ENCODE measurements around the gene METTL14. TPM values are rescaled to one million over a fixed set of nuclear protein-coding genes. Genes with fewer than 3 reads are reported as not detected.

Gene METTL14
- total RNA-seq, 2 donors from 2014 or later: 44.2 to 59.9 TPM

DNA sequence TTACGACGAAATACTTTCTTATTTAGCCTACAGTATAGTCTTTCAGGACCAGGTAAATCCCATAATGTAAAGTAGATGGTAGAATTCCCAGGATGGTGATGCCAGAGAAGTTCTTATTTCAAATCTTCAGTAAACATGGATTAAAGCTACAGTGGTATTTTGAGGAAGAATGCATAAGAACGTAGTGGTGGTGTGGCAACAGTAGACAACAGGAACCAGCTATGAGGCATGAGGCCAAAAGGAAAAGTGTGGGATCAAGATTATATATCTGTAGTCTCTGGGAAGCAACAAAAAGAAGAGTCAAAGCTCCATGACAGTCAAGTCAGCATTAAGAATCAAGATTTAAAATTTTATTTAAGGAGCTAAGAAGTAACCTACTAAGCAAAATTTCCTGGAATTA is 60.2 kb downstream of the METTL14 start:
- no peaks in the 10 kb centered on the region for H3K9me3 Mint-ChIP-seq
- H3K4me3 Mint-ChIP-seq: no peak overlapping the region
- H3K4me1 Mint-ChIP-seq: no peaks in the 10 kb centered on the region
- H3K27ac Mint-ChIP-seq: no peak overlapping the region
- no peaks in the 10 kb centered on the region for H3K27me3 Mint-ChIP-seq
- H3K36me3 Mint-ChIP-seq (ENCODE audit: low read depth): peaks cover 77% of the 10 kb centered on the region
- no peak for ATAC-seq (replicated peaks)

DNA sequence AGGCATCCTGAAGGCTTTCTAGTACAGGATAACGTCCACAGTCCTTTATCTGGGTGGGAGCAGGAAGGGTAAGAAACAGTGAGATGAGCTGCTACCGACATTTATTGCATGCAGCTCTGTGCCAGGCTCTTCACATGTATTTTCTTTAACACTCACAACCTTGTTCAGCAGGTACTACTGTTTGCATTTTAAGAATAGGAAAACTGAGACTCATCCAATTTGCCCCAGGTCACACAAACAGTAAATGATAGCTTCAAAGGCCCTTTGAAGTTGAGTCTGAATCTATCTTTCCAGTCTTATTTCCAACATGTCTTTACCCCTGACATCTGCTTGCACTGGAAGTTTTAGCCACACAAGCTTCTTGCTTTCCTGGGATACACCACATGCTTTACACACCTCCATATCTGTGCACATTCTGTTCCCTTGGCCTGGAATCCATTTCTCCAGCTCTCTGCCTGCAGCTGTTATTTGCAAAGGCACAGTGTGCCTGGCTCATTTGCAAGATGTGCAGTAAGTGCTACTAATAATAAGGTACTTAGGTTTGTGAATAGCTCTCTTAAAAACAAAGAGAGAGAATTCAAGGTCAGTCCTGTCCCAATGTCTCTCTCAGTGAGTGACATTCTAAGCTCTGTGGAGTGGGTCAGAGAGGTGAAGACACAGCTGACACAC is 61.2 kb downstream of the METTL14 start:
- Mint-ChIP-seq H3K36me3 (ENCODE audit: low read depth) (peaks cover 75% of the 10 kb centered on the region), H3K27me3 (no peaks in the 10 kb centered on the region), H3K4me3 (no peak overlapping the region), H3K27ac (no peak overlapping the region), H3K4me1 (no peaks in the 10 kb centered on the region), H3K9me3 (no peaks in the 10 kb centered on the region)
- ATAC-seq (replicated peaks): no peak

DNA sequence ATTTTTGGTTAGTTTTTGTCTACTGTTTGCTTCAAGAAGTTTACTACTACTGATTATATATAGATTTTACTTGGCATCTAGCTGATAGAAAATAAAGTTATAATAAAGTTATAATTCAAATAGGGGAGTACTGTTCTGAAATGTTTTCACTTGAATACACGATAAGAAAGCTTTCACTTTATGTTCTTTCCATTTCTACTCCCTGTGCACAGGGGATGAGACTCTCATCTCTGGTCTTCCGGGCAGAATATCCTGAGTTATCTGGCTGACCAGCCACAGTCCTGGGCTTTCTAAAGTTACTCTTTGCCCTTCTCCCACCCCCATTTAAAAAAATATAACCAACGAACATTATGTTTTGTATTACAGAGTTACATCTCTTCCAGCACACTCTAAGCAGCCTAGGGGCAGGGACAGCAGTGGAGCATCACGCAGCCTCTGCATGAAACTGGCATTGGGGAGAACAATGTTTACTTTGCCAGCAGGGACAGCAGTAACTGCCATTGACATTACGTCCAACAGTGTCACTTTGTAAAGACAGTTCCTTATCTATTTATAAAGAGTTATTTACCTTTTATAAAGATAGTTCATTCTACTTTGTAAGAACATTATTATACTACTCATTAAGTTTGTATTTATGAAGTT is 64.3 kb downstream of the METTL14 start:
- peaks cover 76% of the 10 kb centered on the region for H3K36me3 Mint-ChIP-seq (ENCODE audit: low read depth)
- no peak overlapping the region for H3K27ac Mint-ChIP-seq
- H3K9me3 Mint-ChIP-seq: no peaks in the 10 kb centered on the region
- no peaks in the 10 kb centered on the region for H3K4me1 Mint-ChIP-seq
- H3K27me3 Mint-ChIP-seq: no peaks in the 10 kb centered on the region
- no peak overlapping the region for H3K4me3 Mint-ChIP-seq
- no peak for ATAC-seq (replicated peaks)

DNA sequence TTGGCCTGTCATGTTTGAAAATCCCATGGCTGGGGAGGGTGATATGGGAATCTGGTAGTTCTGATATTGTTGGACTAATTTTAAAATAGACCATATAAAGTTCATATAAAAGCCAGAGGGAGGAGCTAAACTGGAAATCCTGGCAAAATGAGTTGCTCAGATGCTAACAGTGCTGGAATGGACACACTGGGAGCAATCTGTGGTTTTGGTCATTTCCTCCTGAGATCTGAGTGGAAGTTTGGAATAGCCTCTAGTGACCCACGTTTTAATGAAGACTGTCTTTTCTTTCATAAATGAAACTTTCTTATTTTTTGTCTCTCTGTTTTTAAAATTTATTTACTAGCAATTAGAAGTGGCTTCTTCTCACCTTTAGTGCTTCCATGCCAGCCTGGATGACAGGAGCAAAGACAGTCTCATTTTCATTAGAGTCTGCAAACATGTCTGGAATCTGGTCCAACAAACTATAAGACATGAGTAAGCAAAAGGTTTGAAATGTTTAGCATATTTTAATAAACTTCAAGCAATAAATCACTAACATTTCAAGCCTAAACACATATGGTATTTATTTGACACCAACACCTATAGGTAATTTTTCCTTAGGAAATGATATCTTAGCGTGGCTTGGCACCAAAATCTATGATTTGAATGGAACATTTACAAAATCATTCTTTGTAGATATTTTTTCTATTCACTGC is 66.6 kb downstream of the METTL14 start:
- Mint-ChIP-seq H3K36me3 (ENCODE audit: low read depth) (peaks cover 76% of the 10 kb centered on the region), H3K27me3 (no peaks in the 10 kb centered on the region), H3K27ac (no peak overlapping the region), H3K4me1 (no peaks in the 10 kb centered on the region), H3K9me3 (no peaks in the 10 kb centered on the region), H3K4me3 (no peak overlapping the region)
- no peak for ATAC-seq (replicated peaks)

DNA sequence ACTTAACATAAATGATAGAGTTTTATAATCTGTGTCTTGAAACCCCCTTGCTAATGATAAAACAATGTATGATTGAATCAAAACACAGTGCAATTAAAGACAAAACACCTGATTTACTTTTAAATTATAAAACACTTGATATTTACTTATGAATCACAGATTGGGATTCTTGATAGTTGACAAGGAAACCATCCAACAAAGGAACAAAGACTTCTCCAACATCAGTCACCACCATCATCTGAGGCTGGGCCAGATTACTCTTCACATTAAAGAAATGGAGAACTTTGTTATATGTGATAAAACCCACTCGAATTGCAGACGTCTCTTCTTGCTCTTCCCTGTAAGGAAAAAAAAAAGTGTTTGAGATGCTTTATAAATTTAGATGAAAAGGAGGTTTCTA is 67.4 kb downstream of the METTL14 start:
- no peak for ATAC-seq (replicated peaks)
- H3K4me3 Mint-ChIP-seq: no peak overlapping the region
- no peaks in the 10 kb centered on the region for H3K9me3 Mint-ChIP-seq
- no peaks in the 10 kb centered on the region for H3K4me1 Mint-ChIP-seq
- H3K36me3 Mint-ChIP-seq (ENCODE audit: low read depth): peaks cover 81% of the 10 kb centered on the region
- no peak overlapping the region for H3K27ac Mint-ChIP-seq
- no peaks in the 10 kb centered on the region for H3K27me3 Mint-ChIP-seq

DNA sequence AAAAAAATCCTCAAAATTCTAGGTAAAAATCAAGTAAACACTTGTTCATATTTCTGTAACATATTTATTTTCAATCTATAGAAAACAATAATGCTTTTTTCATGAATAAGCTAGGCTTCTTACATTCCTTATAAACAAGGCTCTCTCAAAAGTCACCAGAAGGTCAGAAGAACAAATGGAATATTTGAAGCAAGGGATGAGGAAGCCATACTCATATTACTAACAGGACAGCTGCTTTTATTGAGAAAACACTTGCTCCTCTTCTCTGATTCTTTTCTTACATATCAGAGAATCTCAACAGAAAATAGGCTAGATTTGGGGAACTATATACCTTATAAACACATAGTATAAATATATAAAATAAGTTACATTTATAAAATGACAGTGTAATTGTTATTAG is 67.9 kb downstream of the METTL14 start:
- Mint-ChIP-seq H3K27me3 (no peaks in the 10 kb centered on the region), H3K4me1 (no peaks in the 10 kb centered on the region), H3K27ac (peak overlapping the region; percentile 24), H3K4me3 (no peak overlapping the region), H3K9me3 (no peaks in the 10 kb centered on the region), H3K36me3 (ENCODE audit: low read depth) (peaks cover 82% of the 10 kb centered on the region)
- ATAC-seq (replicated peaks): no peak

DNA sequence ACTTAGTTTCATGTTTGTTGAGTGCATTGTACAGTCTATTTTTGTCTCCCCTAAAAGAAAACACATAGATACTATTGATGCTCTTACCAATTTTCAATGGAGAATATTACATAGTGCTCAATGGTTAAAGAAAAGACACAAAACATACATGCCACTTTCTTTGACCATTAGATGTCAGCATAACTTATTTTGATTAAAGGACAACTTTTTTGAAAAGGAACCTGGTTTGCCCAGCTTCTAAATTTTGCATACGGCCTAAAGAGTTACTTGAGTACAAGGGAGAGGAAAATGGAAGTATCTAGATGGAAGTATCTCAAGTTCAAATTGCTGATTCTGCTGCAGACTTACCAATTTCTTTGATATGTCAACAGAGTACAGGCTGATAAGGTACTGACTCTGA is 68.5 kb downstream of the METTL14 start:
- ATAC-seq (replicated peaks): no peak
- Mint-ChIP-seq H3K36me3 (ENCODE audit: low read depth) (peaks cover 85% of the 10 kb centered on the region), H3K27me3 (no peaks in the 10 kb centered on the region), H3K9me3 (no peaks in the 10 kb centered on the region), H3K27ac (no peak overlapping the region), H3K4me1 (no peaks in the 10 kb centered on the region), H3K4me3 (no peak overlapping the region)

DNA sequence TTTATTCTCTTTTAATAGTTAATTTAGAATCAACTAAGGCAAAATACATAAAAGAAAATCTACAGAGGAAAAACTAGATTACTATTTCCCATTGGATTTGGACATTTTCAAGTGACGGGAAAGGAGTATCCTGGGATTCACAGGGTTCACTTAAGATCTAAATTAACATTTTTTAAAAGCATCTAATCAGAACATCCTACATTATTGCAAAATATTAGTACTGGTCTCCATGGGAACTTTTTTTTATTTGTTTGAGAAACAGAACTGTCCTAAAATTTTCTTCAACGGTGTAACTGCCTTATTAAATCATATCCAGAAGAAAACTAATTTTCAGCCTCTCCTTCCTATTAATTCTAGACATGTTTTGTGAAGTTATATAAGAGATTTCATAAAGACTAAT is 69.7 kb downstream of the METTL14 start:
- Mint-ChIP-seq H3K27me3 (no peaks in the 10 kb centered on the region), H3K4me3 (no peak overlapping the region), H3K27ac (no peak overlapping the region), H3K9me3 (no peaks in the 10 kb centered on the region), H3K36me3 (ENCODE audit: low read depth) (peaks cover 92% of the 10 kb centered on the region), H3K4me1 (no peaks in the 10 kb centered on the region)
- no peak for ATAC-seq (replicated peaks)

DNA sequence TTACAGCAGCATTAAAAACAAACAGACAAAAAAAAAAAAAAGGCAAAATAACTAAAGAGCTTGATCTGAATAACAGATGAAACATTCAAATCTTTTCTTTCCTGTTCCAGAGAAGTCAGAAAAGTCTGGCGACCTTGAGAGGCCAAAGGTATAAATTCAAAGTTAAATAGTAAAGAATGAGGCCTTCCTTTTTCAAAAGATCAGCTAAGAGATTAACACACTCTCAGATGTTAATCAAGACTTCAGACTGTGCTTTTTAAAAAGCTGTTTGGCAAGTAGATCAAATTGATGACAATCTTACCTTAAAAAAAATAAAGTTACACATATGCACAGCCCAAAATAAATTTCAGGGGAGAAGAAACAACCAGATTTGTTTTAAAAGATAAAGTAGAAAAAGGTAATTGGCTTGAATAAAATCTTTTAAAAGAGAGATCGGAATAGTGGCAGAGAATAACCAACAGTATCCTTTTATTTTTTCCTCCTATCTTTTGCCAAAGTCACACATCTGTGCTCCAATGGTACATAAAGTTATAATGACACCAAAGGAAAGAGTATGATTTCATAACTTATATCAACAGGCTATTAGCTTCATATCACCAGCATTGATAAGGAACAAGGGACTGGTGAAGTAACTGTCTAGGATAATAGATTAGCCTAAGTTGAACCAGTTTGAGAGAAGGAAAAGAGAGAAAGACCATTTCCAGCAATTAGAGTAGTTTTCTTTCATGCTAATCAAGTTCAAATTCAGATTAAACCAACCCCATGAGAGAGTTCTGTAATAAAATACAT is 70.4 kb downstream of the METTL14 start:
- ATAC-seq (replicated peaks): no peak
- Mint-ChIP-seq H3K4me3 (no peak overlapping the region), H3K27me3 (no peaks in the 10 kb centered on the region), H3K36me3 (ENCODE audit: low read depth) (peaks cover 94% of the 10 kb centered on the region), H3K9me3 (no peaks in the 10 kb centered on the region), H3K4me1 (no peaks in the 10 kb centered on the region), H3K27ac (no peak overlapping the region)

DNA sequence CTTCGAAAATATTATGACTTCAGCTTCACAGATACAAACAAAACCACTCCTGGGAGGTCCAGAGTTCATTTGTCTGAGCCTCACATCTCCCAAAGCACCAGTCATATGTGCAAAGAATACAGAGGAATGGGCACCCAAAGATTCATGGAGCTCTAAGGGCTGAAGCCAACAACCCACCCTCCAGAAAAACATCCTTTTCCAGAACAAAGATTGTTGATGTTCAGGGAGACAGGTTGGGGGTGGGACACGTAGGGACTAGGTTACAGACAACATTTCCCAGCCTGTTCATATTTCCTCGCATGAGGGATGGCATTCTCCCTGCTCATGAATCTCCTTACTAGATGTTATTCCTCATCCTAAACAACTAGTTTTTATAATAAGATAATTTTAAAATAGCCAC is 71.2 kb downstream of the METTL14 start:
- no peak overlapping the region for H3K4me3 Mint-ChIP-seq
- no peaks in the 10 kb centered on the region for H3K9me3 Mint-ChIP-seq
- ATAC-seq (replicated peaks): no peak
- no peaks in the 10 kb centered on the region for H3K27me3 Mint-ChIP-seq
- H3K4me1 Mint-ChIP-seq: peaks cover 3% of the 10 kb centered on the region
- H3K36me3 Mint-ChIP-seq (ENCODE audit: low read depth): peaks cover 98% of the 10 kb centered on the region
- H3K27ac Mint-ChIP-seq: no peak overlapping the region

DNA sequence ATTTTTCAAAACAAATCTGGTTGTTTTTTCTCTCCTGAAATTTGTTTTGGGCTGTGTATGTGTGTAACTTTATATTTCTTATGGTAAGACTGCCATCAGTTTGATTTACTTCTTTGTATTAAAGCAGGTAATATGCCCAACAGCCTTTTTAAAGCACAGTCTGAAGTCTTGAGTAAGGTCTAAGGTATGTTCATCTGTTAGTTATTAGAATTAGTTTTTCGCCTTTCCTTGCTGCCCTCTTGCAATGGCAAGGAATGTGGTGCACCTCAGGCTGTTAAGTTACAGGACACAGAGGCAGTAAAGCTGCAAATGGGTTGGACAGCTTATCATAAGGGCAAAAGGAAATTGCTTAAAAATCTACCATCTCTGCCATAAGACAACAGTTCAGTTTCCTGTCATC is 71.8 kb downstream of the METTL14 start:
- H3K27ac Mint-ChIP-seq: no peak overlapping the region
- H3K9me3 Mint-ChIP-seq: no peaks in the 10 kb centered on the region

DNA sequence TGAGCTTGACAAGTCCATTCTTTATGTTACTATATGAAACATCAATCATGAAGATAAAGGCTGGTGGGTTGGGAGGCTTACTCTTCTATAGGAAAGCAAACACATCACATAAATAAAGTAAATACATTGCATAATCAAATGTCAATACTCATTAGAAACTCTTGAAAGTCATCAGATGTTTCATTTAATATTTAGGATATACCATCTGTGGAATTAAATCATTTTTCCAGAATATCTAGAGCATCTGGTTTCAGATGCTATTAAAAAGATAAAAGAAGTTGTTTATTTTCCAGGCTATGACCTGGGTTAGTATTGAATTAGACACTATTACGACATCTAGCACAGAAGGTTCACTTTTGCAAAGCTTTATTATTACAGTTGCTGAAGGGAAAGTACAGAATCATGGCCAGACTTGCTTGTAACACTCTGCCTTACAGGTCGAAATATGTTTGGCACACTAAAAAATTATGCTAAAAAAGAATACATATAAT is 72.6 kb downstream of the METTL14 start:
- no peaks in the 10 kb centered on the region for H3K27me3 Mint-ChIP-seq
- peaks cover 3% of the 10 kb centered on the region for H3K4me1 Mint-ChIP-seq
- ATAC-seq (replicated peaks): no peak
- H3K27ac Mint-ChIP-seq: no peak overlapping the region
- no peak overlapping the region for H3K4me3 Mint-ChIP-seq
- no peaks in the 10 kb centered on the region for H3K9me3 Mint-ChIP-seq
- peaks cover 96% of the 10 kb centered on the region for H3K36me3 Mint-ChIP-seq (ENCODE audit: low read depth)

More for the DNA sequence above, 71.8 kb downstream of the METTL14 start:
- peaks cover 98% of the 10 kb centered on the region for H3K36me3 Mint-ChIP-seq (ENCODE audit: low read depth)
- H3K27me3 Mint-ChIP-seq: no peaks in the 10 kb centered on the region
- no peak overlapping the region for H3K4me3 Mint-ChIP-seq
- no peak for ATAC-seq (replicated peaks)
- H3K4me1 Mint-ChIP-seq: peaks cover 3% of the 10 kb centered on the region

DNA sequence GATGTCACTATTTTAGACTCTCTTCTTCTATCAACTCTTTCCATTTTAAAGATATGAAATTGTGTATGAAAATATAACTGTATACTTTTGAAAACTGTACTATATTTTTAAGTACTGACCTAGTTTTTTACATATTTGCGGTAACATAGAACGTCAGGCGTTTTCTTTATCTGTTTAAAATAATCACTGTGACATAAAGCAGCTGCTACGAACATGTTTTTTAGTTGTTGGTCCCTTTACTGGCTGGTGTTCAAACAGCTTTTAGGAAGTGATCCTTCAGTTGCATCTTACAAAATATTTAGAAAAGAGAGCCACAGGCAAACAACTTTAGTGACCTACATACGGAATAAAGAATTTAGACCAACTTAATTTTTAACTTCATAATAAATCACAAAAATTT is 73.1 kb downstream of the METTL14 start:
- H3K27ac Mint-ChIP-seq: no peak overlapping the region
- H3K4me1 Mint-ChIP-seq: peaks cover 3% of the 10 kb centered on the region
- H3K36me3 Mint-ChIP-seq (ENCODE audit: low read depth): peaks cover 96% of the 10 kb centered on the region
- H3K9me3 Mint-ChIP-seq: no peaks in the 10 kb centered on the region
- no peak overlapping the region for H3K4me3 Mint-ChIP-seq
- no peak for ATAC-seq (replicated peaks)
- no peaks in the 10 kb centered on the region for H3K27me3 Mint-ChIP-seq

DNA sequence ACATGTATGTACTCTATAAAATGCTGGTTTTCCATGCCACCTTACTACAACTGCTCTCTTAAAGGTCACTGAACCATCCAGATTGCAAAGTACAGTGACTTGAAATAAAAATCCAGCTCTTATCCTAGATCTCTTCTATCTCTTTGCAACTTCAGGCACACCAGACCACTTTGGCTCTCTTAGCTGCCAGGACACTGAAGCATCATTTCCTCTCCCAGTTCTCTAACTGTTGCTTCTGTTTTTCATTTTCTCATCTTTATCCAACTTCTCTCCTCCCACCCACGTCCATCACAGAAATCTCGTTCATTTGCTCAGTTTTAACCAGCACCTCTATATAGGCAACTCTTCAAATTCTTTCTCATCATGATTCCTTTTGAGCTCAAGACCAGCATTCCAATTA is 74.3 kb downstream of the METTL14 start:
- ATAC-seq (replicated peaks): no peak
- H3K36me3 Mint-ChIP-seq (ENCODE audit: low read depth): peaks cover 96% of the 10 kb centered on the region
- H3K27me3 Mint-ChIP-seq: no peaks in the 10 kb centered on the region
- no peaks in the 10 kb centered on the region for H3K9me3 Mint-ChIP-seq
- peaks cover 3% of the 10 kb centered on the region for H3K4me1 Mint-ChIP-seq
- no peak overlapping the region for H3K4me3 Mint-ChIP-seq
- H3K27ac Mint-ChIP-seq: no peak overlapping the region
